GM23248 (cell line): Measurements from ENCODE around the gene MAP7D3. TPM values are rescaled to one million over a fixed set of nuclear protein-coding genes. Genes with fewer than 3 reads are reported as not detected.
A peak's percentile ranks its signal among the peaks of the same experiment; 100 is the strongest.
"Not testable (repeated sequence)": the region's sequence is repeated elsewhere in the genome, so short reads cannot be mapped to it uniquely, and the experiment has no call there.

ENCODE experiments used
- DNase-seq: peaks from one replicate; pipeline ENCODE4 v3.0.0-alpha.2; 2015
- H2AFZ ChIP-seq: fragments of 200-600 bp; sonication (generic); 2 replicates; pipeline ENCODE4 v1.6.1; 2016; ENCODE audit warnings: antibody characterized with exemption
- H3F3A ChIP-seq: fragments of 200-600 bp; sonication (generic); 2 replicates; pipeline ENCODE4 v1.6.1; 2016; ENCODE audit warnings: mild to moderate bottlenecking, antibody characterized with exemption, mixed run types; ENCODE audit not compliant: insufficient read depth
- H3K27ac ChIP-seq: fragments of 200-600 bp; sonication (generic); 2 replicates; pipeline ENCODE4 v1.5.1; 2016; ENCODE audit warnings: mild to moderate bottlenecking
- H3K27me3 ChIP-seq: fragments of 200-600 bp; sonication (generic); replicated peaks from 2 replicates; pipeline ENCODE4 v1.6.1; 2016; ENCODE audit warnings: mild to moderate bottlenecking; ENCODE audit not compliant: insufficient read depth
- H3K36me3 ChIP-seq: fragments of 200-600 bp; sonication (generic); 2 replicates; pipeline ENCODE4 v1.6.1; 2016; ENCODE audit warnings: low read depth, mild to moderate bottlenecking
- H3K4me1 ChIP-seq: fragments of 200-600 bp; sonication (generic); 2 replicates; pipeline ENCODE4 v1.6.1; 2016; ENCODE audit warnings: mild to moderate bottlenecking; ENCODE audit not compliant: insufficient read depth
- H3K4me2 ChIP-seq: fragments of 200-600 bp; sonication (generic); one replicate; pipeline ENCODE4 v1.6.1; 2016; ENCODE audit warnings: mild to moderate bottlenecking; ENCODE audit not compliant: unreplicated experiment
- H3K4me3 ChIP-seq: fragments of 200-600 bp; sonication (generic); 2 replicates; pipeline ENCODE4 v1.5.1; 2016; ENCODE audit warnings: mild to moderate bottlenecking
- H3K79me2 ChIP-seq: fragments of 200-600 bp; sonication (generic); 2 replicates; pipeline ENCODE4 v1.6.1; 2016; ENCODE audit warnings: mild to moderate bottlenecking; ENCODE audit not compliant: insufficient read depth
- H3K9ac ChIP-seq: fragments of 200-600 bp; sonication (generic); 2 replicates; pipeline ENCODE4 v1.6.1; 2016; ENCODE audit warnings: mild to moderate bottlenecking
- H3K9me2 ChIP-seq: fragments of 200-600 bp; sonication (generic); 2 replicates; pipeline ENCODE4 v1.6.1; 2016; ENCODE audit warnings: mixed run types, mild to moderate bottlenecking, moderate library complexity; ENCODE audit not compliant: insufficient read depth
- H3K9me3 ChIP-seq: fragments of 200-600 bp; sonication (generic); one replicate; pipeline ENCODE4 v1.6.1; 2017; ENCODE audit warnings: low read depth
- H4K20me1 ChIP-seq: fragments of 200-600 bp; sonication (generic); 2 replicates; pipeline ENCODE4 v1.6.0; 2016; ENCODE audit not compliant: insufficient read depth
- EZH2 ChIP-seq: fragments of 200-600 bp; sonication (generic); IDR thresholded peaks from 2 replicates; pipeline ENCODE4 v1.6.1; 2018; ENCODE audit warnings: antibody characterized with exemption, mild to moderate bottlenecking; ENCODE audit not compliant: insufficient read depth, poor library complexity, severe bottlenecking
- EZH2phosphoT487 ChIP-seq: fragments of 200-600 bp; sonication (generic); IDR thresholded peaks from 2 replicates; pipeline ENCODE4 v1.6.1; 2018; ENCODE audit warnings: antibody characterized with exemption, moderate library complexity, mild to moderate bottlenecking, low read depth; ENCODE audit not compliant: insufficient read depth
- WGBS, 2 experiments: methylation state at CpG; one replicate each; pipeline ENCODE4 v1.1.6; 2015 to 2017; ENCODE audit warnings: low lambda C conversion rate in 2 of 2, low coverage in 1 of 2; ENCODE audit errors: missing lambda C conversion rate in 2 of 2; 5-methylcytosine and 5-hydroxymethylcytosine counted together
- in situ Hi-C: fragments of 300-500 bp; cut with MboI; formaldehyde crosslinking; loops from 2 replicates; pipeline ENCODE4 v1.15.0; 2020
- polyA plus RNA-seq: library from polyadenylated mRNA; unstranded; fragments of >200 nt; fragmentation: Nextera tagmentation; extraction: Ambion mirVana; gene quantifications from 2 replicates; pipeline ENCODE4 v1.2.1, GENCODE V29; 2016
- total RNA-seq: library from RNA; depleted of rRNA; stranded (reverse); fragments of >200 nt; shearing (Covaris generic); gene quantifications from 2 replicates; pipeline ENCODE4 v1.2.3, GENCODE V29; 2014

Gene MAP7D3
- total and polyA plus RNA-seq, 2 experiments from 2014 or later: 14.2 to 14.4 TPM

DNA sequence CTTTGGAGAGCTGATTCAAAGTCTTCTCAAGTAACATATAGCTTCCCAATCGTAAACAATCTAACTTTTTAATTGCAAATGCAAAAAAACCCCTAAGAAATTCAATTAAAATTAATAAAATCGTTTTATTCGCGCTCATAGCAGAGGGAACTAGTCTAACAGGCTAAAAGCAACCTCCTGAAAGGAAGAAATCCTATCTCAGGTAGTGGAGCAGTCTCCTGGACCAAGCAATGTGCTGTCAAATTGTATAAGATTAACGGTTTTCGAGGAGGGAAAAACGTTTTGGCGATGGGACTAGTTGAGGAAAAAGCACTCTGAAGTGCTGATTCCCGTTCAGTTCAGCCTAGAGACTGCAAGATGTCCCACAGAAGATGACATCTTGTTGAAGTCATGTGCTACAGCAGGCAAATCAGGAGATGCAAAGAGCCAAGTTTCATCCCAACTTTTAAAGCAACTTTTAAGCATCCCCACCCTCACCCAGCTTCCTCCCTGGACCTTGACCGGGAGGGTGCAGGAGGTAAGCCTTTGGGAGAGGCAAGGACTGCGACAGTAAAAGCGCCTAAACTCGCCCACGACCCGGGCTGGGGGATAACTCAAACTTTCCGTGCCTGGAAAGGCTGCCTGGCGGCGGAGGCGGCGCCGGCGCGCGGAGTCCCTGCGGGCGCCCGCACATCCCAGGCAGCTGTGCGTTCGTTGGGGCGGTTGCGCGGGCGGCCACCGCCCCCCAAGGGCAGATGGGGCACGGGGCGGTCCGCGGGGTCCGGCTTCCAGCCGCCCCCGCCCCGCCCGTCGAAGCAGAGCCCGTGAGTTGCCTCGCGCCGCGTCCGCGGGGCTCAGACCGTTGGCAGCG lies 784 bp downstream of the MAP7D3 start:
- Histone ChIP-seq H4K20me1 (no peaks in the 10 kb centered on the region), H3K27me3 (no peaks in the 10 kb centered on the region), H3K36me3 (no peaks in the 10 kb centered on the region), H3K9ac (peak overlapping the region; percentile 87), H3K4me3 (peak overlapping the region; percentile 87), H3F3A (no peaks in the 10 kb centered on the region), H3K79me2 (peaks cover 38% of the 10 kb centered on the region), H3K4me1 (peaks cover 7% of the 10 kb centered on the region; the same call in 1 of the 2 replicates), H3K4me2 (peak overlapping the region; percentile 84), H3K9me2 (no peaks in the 10 kb centered on the region), H3K27ac (peak overlapping the region; percentile 59), H3K9me3 (no peaks in the 10 kb centered on the region), H2AFZ (peak overlapping the region; percentile 83)
- in situ Hi-C loops: loop anchor here (25.0 kb wide), 1 partner anchor 213 kb away; no protein-coding TSS in a partner anchor
- TF ChIP-seq EZH2: no peak
- no peak for TF ChIP-seq EZH2phosphoT487
- peak; percentile 59 for DNase-seq
- WGBS, 2 experiments: 1 to 3% methylated on average over 13 to 18 of the region's 53 CpGs

GRCh38 chrX:136246201-136246600 lies 5.0 kb downstream of the MAP7D3 start:
- no peak overlapping the region for H3K9ac ChIP-seq
- no peak overlapping the region for H3K4me3 ChIP-seq
- no peaks in the 10 kb centered on the region for H3K27me3 ChIP-seq
- peaks cover 9% of the 10 kb centered on the region; the same call in 1 of the 2 replicates for H3K36me3 ChIP-seq
- H2AFZ ChIP-seq: no peak overlapping the region
- peaks cover 38% of the 10 kb centered on the region for H3K79me2 ChIP-seq
- no peaks in the 10 kb centered on the region for H3K9me2 ChIP-seq
- H3K4me1 ChIP-seq: peaks cover 7% of the 10 kb centered on the region; the same call in 1 of the 2 replicates
- TF ChIP-seq EZH2phosphoT487 (no peak), EZH2 (no peak)
- DNase-seq: no peak
- 60 to 61% methylated on average over 6 of the region's 6 CpGs for WGBS, 2 experiments
- no peak overlapping the region for H3K27ac ChIP-seq
- no peaks in the 10 kb centered on the region for H3F3A ChIP-seq
- H3K4me2 ChIP-seq: no peak overlapping the region
- no peaks in the 10 kb centered on the region for H3K9me3 ChIP-seq
- no peaks in the 10 kb centered on the region for H4K20me1 ChIP-seq
- in situ Hi-C loops: no loop called here

DNA sequence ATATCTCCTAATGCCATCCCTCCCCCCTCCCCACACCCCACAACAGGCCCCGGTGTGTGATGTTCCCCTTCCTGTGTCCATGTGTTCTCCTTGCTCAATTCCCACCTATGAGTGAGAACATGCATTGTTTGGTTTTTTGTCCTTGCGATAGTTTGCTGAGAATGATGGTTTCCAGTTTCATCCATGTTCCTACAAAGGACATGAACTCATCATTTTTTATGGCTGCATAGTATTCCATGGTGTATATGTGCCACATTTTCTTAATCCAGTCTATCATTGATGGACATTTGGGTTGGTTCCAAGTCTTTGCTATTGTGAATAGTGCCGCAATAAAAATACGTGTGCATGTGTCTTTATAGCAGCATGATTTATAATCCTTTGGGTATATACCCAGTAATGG lies 13.4 kb downstream of the MAP7D3 start:
- H4K20me1 ChIP-seq, H3K4me1 ChIP-seq, H3K27me3 ChIP-seq, H3K9ac ChIP-seq, H3K9me3 ChIP-seq, H3K4me2 ChIP-seq, H3K27ac ChIP-seq, H3K9me2 ChIP-seq, in situ Hi-C loops, H3K79me2 ChIP-seq, DNase-seq, H3K4me3 ChIP-seq, H3F3A ChIP-seq, H2AFZ ChIP-seq: not testable (repeated sequence)
- WGBS, 2 experiments: 89 to 97% methylated on average over 3 to 4 of the region's 4 CpGs
- H3K36me3 ChIP-seq: peaks cover 22% of the 10 kb centered on the region; the same call in 1 of the 2 replicates

DNA sequence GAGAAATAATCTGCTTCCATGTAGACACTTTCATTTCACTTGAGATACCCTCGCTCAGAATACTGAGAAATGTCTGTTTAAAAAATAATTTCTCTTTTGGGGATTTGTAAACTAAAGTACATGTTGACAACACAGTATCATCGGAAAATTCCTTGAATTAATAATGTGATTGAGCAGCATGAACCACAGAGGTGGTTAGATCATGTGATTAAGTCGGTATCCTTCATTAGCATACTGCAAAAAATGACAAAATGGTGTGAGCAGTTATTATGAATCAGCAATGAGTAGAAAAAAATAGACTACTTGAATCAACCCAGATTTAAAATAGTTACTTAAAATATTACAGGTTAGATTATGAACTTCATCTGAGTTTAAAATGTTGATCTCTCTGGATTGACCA lies 14.1 kb downstream of the MAP7D3 start:
- no peaks in the 10 kb centered on the region for H3K9me2 ChIP-seq
- H3K4me1 ChIP-seq: no peaks in the 10 kb centered on the region
- no peak overlapping the region for H3K27ac ChIP-seq
- no peaks in the 10 kb centered on the region for H3K9me3 ChIP-seq
- in situ Hi-C loops: no loop called here
- DNase-seq: no peak
- H3K9ac ChIP-seq: no peak overlapping the region
- H3K79me2 ChIP-seq: no peaks in the 10 kb centered on the region
- no peaks in the 10 kb centered on the region for H4K20me1 ChIP-seq
- no peak for TF ChIP-seq EZH2phosphoT487
- no peak for TF ChIP-seq EZH2
- peaks cover 22% of the 10 kb centered on the region; the same call in 1 of the 2 replicates for H3K36me3 ChIP-seq
- no peak overlapping the region for H3K4me3 ChIP-seq
- H3K27me3 ChIP-seq: no peaks in the 10 kb centered on the region
- WGBS, 2 experiments: 94 to 97% methylated on average over 3 of the region's 3 CpGs
- H3K4me2 ChIP-seq: no peak overlapping the region
- no peak overlapping the region for H2AFZ ChIP-seq
- no peaks in the 10 kb centered on the region for H3F3A ChIP-seq
